ENCODE results near the gene BCAP31.

GRCh38 chrX:153702336-153703035, 21.7 kb downstream of the BCAP31 start:
- no peak for TF ChIP-seq POLR2A (IDR thresholded peaks at IDR 0.05)
- no peak for TF ChIP-seq CTCF (IDR thresholded peaks at IDR 0.05)
